ENCODE results near the gene BABAM1.

DNA sequence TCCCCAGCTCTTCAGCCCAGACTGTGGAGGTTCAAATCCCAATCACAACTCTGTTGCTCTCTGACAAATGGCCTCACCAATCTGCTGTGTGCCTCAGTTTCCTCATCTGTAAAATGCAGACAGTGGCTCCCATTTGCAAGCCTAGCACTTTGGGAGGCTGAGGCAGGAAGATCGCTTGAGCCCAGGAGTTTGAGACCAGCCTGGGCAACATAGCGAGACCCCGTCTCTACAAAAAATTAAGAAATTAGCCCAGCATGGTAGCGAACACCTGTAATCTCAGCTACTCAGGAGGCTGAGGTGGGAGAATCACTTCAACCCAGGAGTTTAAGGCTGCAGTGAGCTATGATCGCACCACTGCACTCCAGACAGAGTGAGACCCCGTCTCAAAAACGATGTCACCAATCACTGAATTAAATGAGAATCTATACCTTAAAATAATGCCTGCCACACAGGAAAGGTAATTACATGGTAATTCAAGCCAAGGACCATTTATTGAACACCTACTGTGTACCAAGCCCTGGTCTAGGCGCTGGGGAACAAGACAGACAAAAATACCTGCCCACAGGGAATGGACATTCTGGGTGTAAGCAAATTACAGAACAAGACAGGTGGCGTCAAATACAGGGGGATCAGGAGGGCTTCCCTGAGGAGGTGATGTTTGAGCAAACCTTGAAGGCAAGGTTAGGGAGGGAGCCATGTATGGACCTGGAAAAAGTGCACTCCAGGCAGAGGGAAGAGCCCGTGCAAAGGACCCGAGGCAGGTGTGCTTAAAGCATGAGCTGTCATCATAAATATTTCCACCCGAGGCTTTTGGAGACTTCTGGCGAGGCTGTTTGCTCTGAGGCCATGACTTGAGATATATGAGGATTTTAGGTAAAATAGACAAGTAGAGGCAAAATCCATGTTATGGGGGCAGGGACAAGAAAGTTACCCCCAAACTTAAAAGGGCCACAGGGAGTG, 29.2 kb upstream of the BABAM1 start:
- TF ChIP-seq, protein P1, sequence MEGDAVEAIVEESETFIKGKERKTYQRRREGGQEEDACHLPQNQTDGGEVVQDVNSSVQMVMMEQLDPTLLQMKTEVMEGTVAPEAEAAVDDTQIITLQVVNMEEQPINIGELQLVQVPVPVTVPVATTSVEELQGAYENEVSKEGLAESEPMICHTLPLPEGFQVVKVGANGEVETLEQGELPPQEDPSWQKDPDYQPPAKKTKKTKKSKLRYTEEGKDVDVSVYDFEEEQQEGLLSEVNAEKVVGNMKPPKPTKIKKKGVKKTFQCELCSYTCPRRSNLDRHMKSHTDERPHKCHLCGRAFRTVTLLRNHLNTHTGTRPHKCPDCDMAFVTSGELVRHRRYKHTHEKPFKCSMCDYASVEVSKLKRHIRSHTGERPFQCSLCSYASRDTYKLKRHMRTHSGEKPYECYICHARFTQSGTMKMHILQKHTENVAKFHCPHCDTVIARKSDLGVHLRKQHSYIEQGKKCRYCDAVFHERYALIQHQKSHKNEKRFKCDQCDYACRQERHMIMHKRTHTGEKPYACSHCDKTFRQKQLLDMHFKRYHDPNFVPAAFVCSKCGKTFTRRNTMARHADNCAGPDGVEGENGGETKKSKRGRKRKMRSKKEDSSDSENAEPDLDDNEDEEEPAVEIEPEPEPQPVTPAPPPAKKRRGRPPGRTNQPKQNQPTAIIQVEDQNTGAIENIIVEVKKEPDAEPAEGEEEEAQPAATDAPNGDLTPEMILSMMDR (IDR thresholded peaks at IDR 0.05): no peak
- no peak for TF ChIP-seq POLR2A (IDR thresholded peaks at IDR 0.05)
